ENCODE results near the gene PLA2G4D. TPM values are rescaled to one million over a fixed set of nuclear protein-coding genes. Genes with fewer than 3 reads are reported as not detected.

PLA2G4D gene
- total and polyA plus RNA-seq, 2 donors (not counting 3 experiments of a cell fraction or from before 2014, with no cell fraction given) = not detected

- BruUV-seq (replicated peaks) = no TSS peak
- dilution Hi-C loops (cut with MboI; ENCODE audit: extremely low pct_ligation_motif_present, low sequenced_read_pairs) = no loop called here
These were observed 25.0 kb upstream of the PLA2G4D start for GRCh38 chr15:42119446-42119760.

More at GRCh38 chr15:42119446-42119760, 25.0 kb upstream of the PLA2G4D start:
- CTCF ChIA-PET = interaction anchor here (0.9 to 2.4 kb wide), 4 partner anchors 10 to 35 kb away, joined by 3 to 18 read pairs (median 7); no protein-coding TSS in a partner anchor
- no peaks in the 10 kb centered on the region for H3K36me3 ChIP-seq (ENCODE audit: control insufficient read depth in 2 of 2, extremely low read depth in 1 of 2, insufficient read depth in 2 of 2, low read length in 2 of 2)
- no peak overlapping the region for H3K4me2 ChIP-seq (ENCODE audit: insufficient read depth, low read length)
- H3K9me1 ChIP-seq (replicated peaks; ENCODE audit: control insufficient read depth, extremely low read depth, insufficient read depth, low read length) = no peaks in the 10 kb centered on the region
- no peak overlapping the region for H3K9ac ChIP-seq (replicated peaks; ENCODE audit: extremely low read depth, insufficient read depth, low read length)
- H2AFZ ChIP-seq (ENCODE audit: low read depth, low read length) = no peak overlapping the region
- TF ChIP-seq MAX (IDR thresholded peaks at IDR 0.05; ENCODE audit: insufficient read depth, insufficient read length) (no peak), POLR2A (IDR thresholded peaks at IDR 0.05; ENCODE audit: low read depth, low read length) (no peak), CTCF (IDR thresholded peaks at IDR 0.05; ENCODE audit: extremely low read depth in 1 of 2, insufficient read depth in 1 of 2, low read depth in 1 of 2, low read length in 2 of 2) (no peak), FOS (IDR thresholded peaks at IDR 0.05; ENCODE audit: borderline replicate concordance, insufficient read depth, low read length) (no peak), MYC (IDR thresholded peaks at IDR 0.05; ENCODE audit: low read depth, low read length) (no peak), EZH2 (IDR thresholded peaks at IDR 0.05; ENCODE audit: borderline replicate concordance, low read depth, low read length, severe bottlenecking) (no peak), JUN (IDR thresholded peaks at IDR 0.05; ENCODE audit: borderline replicate concordance, insufficient read depth, insufficient read length, low read depth) (no peak), GATA2 (IDR thresholded peaks at IDR 0.05; ENCODE audit: insufficient read depth, insufficient read length, low read depth, low read length) (no peak), POLR2AphosphoS5 (IDR thresholded peaks at IDR 0.05; ENCODE audit: insufficient read depth, low read depth, low read length) (no peak)
- FAIRE-seq = no peak
- H3K4me3 ChIP-seq (replicated peaks in 1 of 3; ENCODE audit: insufficient read depth in 1 of 3, low read depth in 1 of 3, low read length in 3 of 3) = no peak overlapping the region
- peaks cover 16 to 31% of the 10 kb centered on the region in 2 experiments for H3K27me3 ChIP-seq (ENCODE audit: control insufficient read depth in 2 of 2, insufficient read depth in 2 of 2, low read length in 2 of 2)
- POLR2A ChIA-PET = no interaction called here
- H3K4me1 ChIP-seq (ENCODE audit: control insufficient read depth, extremely low read depth, insufficient read depth, low read length) = no peaks in the 10 kb centered on the region
- no peaks in the 10 kb centered on the region for H3K9me3 ChIP-seq (replicated peaks; ENCODE audit: control insufficient read depth, insufficient read depth, low read length)
- no peak for DNase-seq (ENCODE audit: low read depth, low spot score)
- no peaks in the 10 kb centered on the region for H4K20me1 ChIP-seq (replicated peaks; ENCODE audit: control insufficient read depth, extremely low read depth, insufficient read depth, low read length)
- intact Hi-C loops (cut with micrococcal nuclease) = no loop called here
- no peaks in the 10 kb centered on the region for H3K79me2 ChIP-seq (ENCODE audit: control insufficient read depth, insufficient read depth, low read length)
- H3K27ac ChIP-seq (ENCODE audit: insufficient read depth, low read depth, low read length) = no peak overlapping the region
